ENCODE measurements around the gene PGPEP1. TPM values are rescaled to one million over a fixed set of nuclear protein-coding genes. Genes with fewer than 3 reads are reported as not detected.

Gene PGPEP1
- total RNA-seq, 1 donor from 2014 or later = 5.2 TPM

GRCh38 chr19:18308948-18309325 is 31.5 kb upstream of the PGPEP1 start:
- Mint-ChIP-seq H3K4me3 (no peak overlapping the region), H3K36me3 (ENCODE audit: low read depth) (peaks cover 2% of the 10 kb centered on the region)

DNA sequence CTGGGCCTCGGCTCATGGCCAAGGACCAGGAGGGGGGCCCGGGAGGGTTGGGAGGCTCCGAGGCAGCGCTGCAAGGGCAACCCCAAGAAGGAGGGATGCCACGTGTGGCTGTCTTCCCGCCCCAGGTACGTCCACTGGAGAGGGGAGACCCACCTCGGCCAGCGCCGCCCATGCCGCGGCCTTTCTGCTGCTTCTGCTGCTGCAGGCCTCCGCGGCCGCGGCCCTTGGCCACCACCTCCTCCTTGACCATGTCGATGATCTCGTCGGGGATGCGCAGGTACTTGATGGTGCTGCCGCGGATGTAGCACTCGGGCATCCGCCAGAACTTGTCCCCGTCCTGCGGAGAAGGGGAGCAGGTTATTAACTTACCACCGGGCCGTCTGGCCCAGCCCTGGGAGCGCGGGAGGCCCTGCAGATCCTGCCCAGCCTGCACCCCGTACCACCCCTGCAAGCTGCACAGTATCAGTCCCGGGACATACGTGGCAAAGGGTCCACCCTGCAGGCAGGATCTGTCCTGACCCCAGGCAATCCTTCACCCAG is 30.8 kb upstream of the PGPEP1 start:
- TF ChIP-seq, protein P1, sequence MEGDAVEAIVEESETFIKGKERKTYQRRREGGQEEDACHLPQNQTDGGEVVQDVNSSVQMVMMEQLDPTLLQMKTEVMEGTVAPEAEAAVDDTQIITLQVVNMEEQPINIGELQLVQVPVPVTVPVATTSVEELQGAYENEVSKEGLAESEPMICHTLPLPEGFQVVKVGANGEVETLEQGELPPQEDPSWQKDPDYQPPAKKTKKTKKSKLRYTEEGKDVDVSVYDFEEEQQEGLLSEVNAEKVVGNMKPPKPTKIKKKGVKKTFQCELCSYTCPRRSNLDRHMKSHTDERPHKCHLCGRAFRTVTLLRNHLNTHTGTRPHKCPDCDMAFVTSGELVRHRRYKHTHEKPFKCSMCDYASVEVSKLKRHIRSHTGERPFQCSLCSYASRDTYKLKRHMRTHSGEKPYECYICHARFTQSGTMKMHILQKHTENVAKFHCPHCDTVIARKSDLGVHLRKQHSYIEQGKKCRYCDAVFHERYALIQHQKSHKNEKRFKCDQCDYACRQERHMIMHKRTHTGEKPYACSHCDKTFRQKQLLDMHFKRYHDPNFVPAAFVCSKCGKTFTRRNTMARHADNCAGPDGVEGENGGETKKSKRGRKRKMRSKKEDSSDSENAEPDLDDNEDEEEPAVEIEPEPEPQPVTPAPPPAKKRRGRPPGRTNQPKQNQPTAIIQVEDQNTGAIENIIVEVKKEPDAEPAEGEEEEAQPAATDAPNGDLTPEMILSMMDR (conservative IDR thresholded peaks at IDR 0.05) = no peak
- Mint-ChIP-seq H3K36me3 (ENCODE audit: low read depth) (peaks cover 2% of the 10 kb centered on the region), H3K4me1 (peaks cover 11% of the 10 kb centered on the region), H3K9me3 (no peaks in the 10 kb centered on the region), H3K4me3 (no peak overlapping the region), H3K27ac (ENCODE audit: unreplicated experiment) (no peak overlapping the region), H3K27me3 (ENCODE audit: low read depth) (no peaks in the 10 kb centered on the region)
- no peak for DNase-seq (ENCODE audit: low read depth, low spot score)

More at GRCh38 chr19:18308948-18309325, 31.5 kb upstream of the PGPEP1 start:
- no peaks in the 10 kb centered on the region for H3K9me3 Mint-ChIP-seq
- TF ChIP-seq, protein P1 (conservative IDR thresholded peaks at IDR 0.05) = no peak
- H3K27ac Mint-ChIP-seq (ENCODE audit: unreplicated experiment) = no peak overlapping the region
- peaks cover 17% of the 10 kb centered on the region for H3K4me1 Mint-ChIP-seq
- H3K27me3 Mint-ChIP-seq (ENCODE audit: low read depth) = no peaks in the 10 kb centered on the region
- DNase-seq (ENCODE audit: low read depth, low spot score) = no peak

GRCh38 chr19:18310118-18310909 is 30.1 kb upstream of the PGPEP1 start:
- TF ChIP-seq, protein P1 (conservative IDR thresholded peaks at IDR 0.05) = no peak
- no peak for DNase-seq (ENCODE audit: low read depth, low spot score)
- Mint-ChIP-seq H3K4me3 (no peak overlapping the region), H3K4me1 (peaks cover 5% of the 10 kb centered on the region), H3K36me3 (ENCODE audit: low read depth) (peaks cover 2% of the 10 kb centered on the region), H3K27me3 (ENCODE audit: low read depth) (no peaks in the 10 kb centered on the region), H3K27ac (ENCODE audit: unreplicated experiment) (no peak overlapping the region), H3K9me3 (no peaks in the 10 kb centered on the region)

DNA sequence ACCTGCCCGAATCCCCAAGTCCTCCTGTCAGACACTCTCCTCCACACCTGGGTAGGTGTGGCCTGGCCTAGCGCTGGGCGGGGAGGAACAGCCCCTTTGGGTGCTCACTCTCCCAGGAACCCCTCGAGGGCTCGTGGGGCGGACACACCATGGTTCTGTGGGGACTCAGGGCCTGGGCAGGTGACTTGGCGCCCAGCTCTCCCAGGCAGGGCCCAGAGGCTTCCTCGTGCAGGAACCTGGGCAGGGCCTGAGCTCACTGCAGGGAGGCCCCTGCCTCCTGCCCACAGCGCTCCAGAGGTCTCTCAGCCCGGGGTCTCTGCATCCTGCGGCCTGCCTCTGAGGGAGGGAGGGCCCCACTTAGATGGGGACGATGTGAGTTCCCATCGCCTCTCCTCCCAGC is 29.4 kb upstream of the PGPEP1 start:
- Mint-ChIP-seq H3K4me3 (no peak overlapping the region), H3K9me3 (no peaks in the 10 kb centered on the region), H3K27ac (ENCODE audit: unreplicated experiment) (no peak overlapping the region), H3K27me3 (ENCODE audit: low read depth) (no peaks in the 10 kb centered on the region), H3K4me1 (peaks cover 5% of the 10 kb centered on the region), H3K36me3 (ENCODE audit: low read depth) (peaks cover 2% of the 10 kb centered on the region)
- DNase-seq (ENCODE audit: low read depth, low spot score) = no peak
- TF ChIP-seq, protein P1 (conservative IDR thresholded peaks at IDR 0.05) = no peak

DNA sequence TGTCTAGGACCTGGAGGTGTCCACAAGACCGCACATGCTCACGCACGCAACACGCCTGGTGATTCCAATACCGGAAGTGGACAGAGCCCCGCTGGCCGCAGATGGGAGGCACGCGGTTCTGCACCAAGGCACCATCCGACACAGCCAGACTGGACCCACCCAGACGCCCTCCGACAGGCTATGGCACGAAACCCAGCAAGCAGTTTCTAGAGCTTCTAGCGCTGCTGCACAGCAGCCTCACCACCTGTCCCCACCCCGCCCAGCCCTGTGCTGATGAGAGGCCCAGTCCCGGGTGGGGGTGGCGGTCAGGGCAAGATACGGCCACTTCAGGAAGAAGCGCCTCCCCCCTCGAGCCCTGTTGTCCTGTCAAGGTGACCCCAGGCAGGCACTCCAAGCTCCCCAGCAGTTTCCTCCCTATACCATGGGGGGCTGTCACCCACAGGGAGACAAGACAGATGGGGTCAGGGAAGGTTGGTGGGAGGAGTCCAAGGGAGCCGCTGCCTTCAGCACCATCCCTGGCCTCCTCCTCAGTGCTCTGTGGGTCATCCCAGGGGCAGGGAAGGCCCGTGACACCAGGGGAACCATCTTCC is 28.8 kb upstream of the PGPEP1 start:
- DNase-seq (ENCODE audit: low read depth, low spot score) = no peak
- peaks cover 2% of the 10 kb centered on the region for H3K36me3 Mint-ChIP-seq (ENCODE audit: low read depth)

More for the DNA sequence above, 28.8 kb upstream of the PGPEP1 start:
- H3K9me3 Mint-ChIP-seq = no peaks in the 10 kb centered on the region
- TF ChIP-seq, protein P1 (conservative IDR thresholded peaks at IDR 0.05) = no peak
- no peaks in the 10 kb centered on the region for H3K27me3 Mint-ChIP-seq (ENCODE audit: low read depth)
- peaks cover 5% of the 10 kb centered on the region for H3K4me1 Mint-ChIP-seq
- no peak overlapping the region for H3K27ac Mint-ChIP-seq (ENCODE audit: unreplicated experiment)
- H3K4me3 Mint-ChIP-seq = no peak overlapping the region
